ENCODE data around the gene C22orf23.

The C22orf23 gene

GRCh38 chr22:37953437-37954179 lies at the start of gene C22orf23, which contains the start of gene POLR2F:
C22orf23 (minus strand) TSS chr22:37953601; CDS start chr22:37953149, 452 bp downstream.
POLR2F (plus strand) TSS chr22:37953699; CDS start chr22:37953788, 89 bp downstream.
- peak within 1 kb of the TSS; percentile 88 for H3K27ac Mint-ChIP-seq
- H3K4me3 Mint-ChIP-seq: peak within 1 kb of the TSS; percentile 92
- intact Hi-C loops (cut with micrococcal nuclease): no loop called here
- peaks cover 25% of the 10 kb centered on the region for H3K4me1 Mint-ChIP-seq (ENCODE audit: low read depth)
- H3K27me3 Mint-ChIP-seq: peaks cover 23% of the 10 kb centered on the region
- peaks cover 30% of the 10 kb centered on the region for H3K36me3 Mint-ChIP-seq (ENCODE audit: low read depth)
- H3K9me3 Mint-ChIP-seq: no peaks in the 10 kb centered on the region

GRCh38 chr22:37999640-38000272 lies 46.4 kb upstream of the C22orf23 start:
- Mint-ChIP-seq H3K4me1 (ENCODE audit: low read depth) (peaks cover 13% of the 10 kb centered on the region), H3K9me3 (no peaks in the 10 kb centered on the region), H3K4me3 (no peak overlapping the region), H3K36me3 (ENCODE audit: low read depth) (no peaks in the 10 kb centered on the region), H3K27me3 (peaks cover 7% of the 10 kb centered on the region), H3K27ac (no peak overlapping the region)
- intact Hi-C loops (cut with micrococcal nuclease): no loop called here

- Mint-ChIP-seq H3K27me3 (peaks cover 7% of the 10 kb centered on the region), H3K4me3 (no peak overlapping the region), H3K9me3 (no peaks in the 10 kb centered on the region), H3K27ac (no peak overlapping the region), H3K4me1 (ENCODE audit: low read depth) (peaks cover 13% of the 10 kb centered on the region), H3K36me3 (ENCODE audit: low read depth) (no peaks in the 10 kb centered on the region)
- intact Hi-C loops (cut with micrococcal nuclease): no loop called here
These were observed 45.8 kb upstream of the C22orf23 start for GRCh38 chr22:37999236-37999635.

- peaks cover 13% of the 10 kb centered on the region for H3K4me1 Mint-ChIP-seq (ENCODE audit: low read depth)
These were observed 45.1 kb upstream of the C22orf23 start for GRCh38 chr22:37998543-37998942.

GRCh38 chr22:37996515-37997246 lies 43.3 kb upstream of the C22orf23 start:
- Mint-ChIP-seq H3K27me3 (peaks cover 7% of the 10 kb centered on the region), H3K9me3 (no peaks in the 10 kb centered on the region), H3K4me1 (ENCODE audit: low read depth) (peaks cover 22% of the 10 kb centered on the region), H3K27ac (no peak overlapping the region), H3K36me3 (ENCODE audit: low read depth) (no peaks in the 10 kb centered on the region), H3K4me3 (no peak overlapping the region)
- intact Hi-C loops (cut with micrococcal nuclease): no loop called here

More at GRCh38 chr22:37998543-37998942, 45.1 kb upstream of the C22orf23 start:
- H3K27ac Mint-ChIP-seq: no peak overlapping the region
- H3K9me3 Mint-ChIP-seq: no peaks in the 10 kb centered on the region
- H3K36me3 Mint-ChIP-seq (ENCODE audit: low read depth): no peaks in the 10 kb centered on the region
- H3K27me3 Mint-ChIP-seq: peaks cover 7% of the 10 kb centered on the region
- intact Hi-C loops (cut with micrococcal nuclease): no loop called here
- no peak overlapping the region for H3K4me3 Mint-ChIP-seq

GRCh38 chr22:37996079-37996478 lies 42.7 kb upstream of the C22orf23 start:
- Mint-ChIP-seq H3K4me1 (ENCODE audit: low read depth) (peaks cover 22% of the 10 kb centered on the region), H3K36me3 (ENCODE audit: low read depth) (no peaks in the 10 kb centered on the region), H3K4me3 (no peak overlapping the region), H3K27me3 (peaks cover 9% of the 10 kb centered on the region), H3K27ac (no peak overlapping the region), H3K9me3 (no peaks in the 10 kb centered on the region)
- intact Hi-C loops (cut with micrococcal nuclease): no loop called here

GRCh38 chr22:37995460-37995859 lies 42.1 kb upstream of the C22orf23 start:
- Mint-ChIP-seq H3K4me3 (no peak overlapping the region), H3K27me3 (peaks cover 9% of the 10 kb centered on the region), H3K27ac (no peak overlapping the region), H3K36me3 (ENCODE audit: low read depth) (no peaks in the 10 kb centered on the region), H3K4me1 (ENCODE audit: low read depth) (peaks cover 22% of the 10 kb centered on the region), H3K9me3 (no peaks in the 10 kb centered on the region)
- intact Hi-C loops (cut with micrococcal nuclease): no loop called here

- no peaks in the 10 kb centered on the region for H3K36me3 Mint-ChIP-seq (ENCODE audit: low read depth)
- H3K27ac Mint-ChIP-seq: no peak overlapping the region
- no peaks in the 10 kb centered on the region for H3K9me3 Mint-ChIP-seq
- H3K4me3 Mint-ChIP-seq: no peak overlapping the region
- H3K27me3 Mint-ChIP-seq: peaks cover 5% of the 10 kb centered on the region
- intact Hi-C loops (cut with micrococcal nuclease): no loop called here
- peaks cover 19% of the 10 kb centered on the region for H3K4me1 Mint-ChIP-seq (ENCODE audit: low read depth)
These were observed 41.6 kb upstream of the C22orf23 start for GRCh38 chr22:37994982-37995381.

GRCh38 chr22:37994049-37994448 lies 40.6 kb upstream of the C22orf23 start:
- Mint-ChIP-seq H3K4me3 (no peak overlapping the region), H3K36me3 (ENCODE audit: low read depth) (no peaks in the 10 kb centered on the region), H3K4me1 (ENCODE audit: low read depth) (peaks cover 16% of the 10 kb centered on the region), H3K27me3 (peaks cover 5% of the 10 kb centered on the region), H3K9me3 (no peaks in the 10 kb centered on the region), H3K27ac (no peak overlapping the region)
- intact Hi-C loops (cut with micrococcal nuclease): no loop called here

- Mint-ChIP-seq H3K27ac (no peak overlapping the region), H3K27me3 (peaks cover 1% of the 10 kb centered on the region), H3K4me1 (ENCODE audit: low read depth) (peaks cover 16% of the 10 kb centered on the region), H3K4me3 (no peak overlapping the region), H3K9me3 (no peaks in the 10 kb centered on the region), H3K36me3 (ENCODE audit: low read depth) (no peaks in the 10 kb centered on the region)
- intact Hi-C loops (cut with micrococcal nuclease): no loop called here
These were observed 38.5 kb upstream of the C22orf23 start for GRCh38 chr22:37991731-37992442.

- Mint-ChIP-seq H3K27ac (no peak overlapping the region), H3K4me1 (ENCODE audit: low read depth) (peaks cover 9% of the 10 kb centered on the region), H3K9me3 (no peaks in the 10 kb centered on the region), H3K36me3 (ENCODE audit: low read depth) (no peaks in the 10 kb centered on the region), H3K4me3 (no peak overlapping the region), H3K27me3 (peaks cover 1% of the 10 kb centered on the region)
- intact Hi-C loops (cut with micrococcal nuclease): no loop called here
These were observed 37.5 kb upstream of the C22orf23 start for GRCh38 chr22:37990862-37991261.

- no peak overlapping the region for H3K4me3 Mint-ChIP-seq
- H3K27me3 Mint-ChIP-seq: peaks cover 1% of the 10 kb centered on the region
- no peaks in the 10 kb centered on the region for H3K36me3 Mint-ChIP-seq (ENCODE audit: low read depth)
- H3K9me3 Mint-ChIP-seq: no peaks in the 10 kb centered on the region
- H3K4me1 Mint-ChIP-seq (ENCODE audit: low read depth): peaks cover 9% of the 10 kb centered on the region
- intact Hi-C loops (cut with micrococcal nuclease): no loop called here
- no peak overlapping the region for H3K27ac Mint-ChIP-seq
These were observed 36.9 kb upstream of the C22orf23 start for GRCh38 chr22:37990301-37990700.

- intact Hi-C loops (cut with micrococcal nuclease): no loop called here
- no peak overlapping the region for H3K27ac Mint-ChIP-seq
These were observed 36.0 kb upstream of the C22orf23 start for GRCh38 chr22:37989146-37990045.

More at GRCh38 chr22:37989146-37990045, 36.0 kb upstream of the C22orf23 start:
- Mint-ChIP-seq H3K4me3 (no peak overlapping the region), H3K27me3 (peaks cover 1% of the 10 kb centered on the region), H3K4me1 (ENCODE audit: low read depth) (peaks cover 9% of the 10 kb centered on the region), H3K36me3 (ENCODE audit: low read depth) (no peaks in the 10 kb centered on the region), H3K9me3 (no peaks in the 10 kb centered on the region)

All from dendritic cell treated with granulocyte-macrophage colony-stimulating factor and Interleukin-4, amounts not matched to agents 40 ng/mL and 50 ng/mL, for 4 days (primary cell).